Breast epithelium (tissue), 4 donors: ENCODE data around the gene AMBN. TPM values are rescaled to one million over a fixed set of nuclear protein-coding genes. Genes with fewer than 3 reads are reported as not detected.
"Not testable (repeated sequence)": the region's sequence is repeated elsewhere in the genome, so short reads cannot be mapped to it uniquely, and the experiment has no call there.

ENCODE experiments used
- DNase-seq, 2 donors: peaks; one replicate each; pipeline ENCODE4 v3.0.0-alpha.2; 2019; ENCODE audit warnings: low spot score in 2 of 2
- H3K27ac ChIP-seq, 2 donors: fragments of 200-600 bp; sonication (generic) in 1 of 2; one replicate each; pipeline ENCODE4 v1.5.1; 2016 to 2019; ENCODE audit warnings: mild to moderate bottlenecking in 1 of 2
- H3K27me3 ChIP-seq, 2 donors: fragments of 200-600 bp; sonication (generic) in 1 of 2; one replicate each; pipeline versions ENCODE4 v1.5.1 to v1.6.0; 2017 to 2019; ENCODE audit warnings: control low read depth in 1 of 2, mild to moderate bottlenecking in 1 of 2
- H3K36me3 ChIP-seq: fragments of 200-600 bp; one replicate; pipeline ENCODE4 v1.5.1; 2019
- H3K4me1 ChIP-seq, 2 donors: fragments of 200-600 bp; sonication (generic); one replicate each; pipeline ENCODE4 v1.5.1; 2016 to 2019; ENCODE audit warnings: control low read depth in 1 of 2
- H3K4me3 ChIP-seq, 3 donors: fragments of 200-600 bp; sonication (generic); 1 replicate in 2 of 3; 2 replicates in 1 of 3; pipeline ENCODE4 v1.5.1; 2016 to 2019; ENCODE audit warnings: mild to moderate bottlenecking in 3 of 3, moderate library complexity in 2 of 3
- H3K9me3 ChIP-seq, 2 donors: fragments of 200-600 bp; sonication (generic) in 1 of 2; one replicate each; pipeline ENCODE4 v1.5.1; 2016 to 2019; ENCODE audit warnings: control low read depth in 1 of 2
- POLR2A ChIP-seq: fragments of 450-650 bp; IDR thresholded peaks from one replicate; pipeline ENCODE4 v1.6.1; 2016; ENCODE audit warnings: antibody characterized with exemption, mild to moderate bottlenecking, moderate library complexity
- POLR2AphosphoS5 ChIP-seq, 3 donors: sonication (generic); formaldehyde crosslinking; IDR thresholded peaks; one replicate each; pipeline ENCODE4 v1.6.1; 2017; ENCODE audit warnings: antibody characterized with exemption in 3 of 3
- intact Hi-C: fragments of 100-400 bp; cut with DNase I; formaldehyde crosslinking; loops from one replicate; pipeline ENCODE4 v1.15.1; 2023; ENCODE audit warnings: low total_unique reads
- total RNA-seq, 3 donors: library from RNA; depleted of rRNA; stranded (reverse); fragments of >200 nt; gene quantifications; one replicate each; pipeline ENCODE4 v1.1.0, GENCODE V29; 2016
- TF ChIP-seq, protein P1 (sequence below), 3 donors: fragments of 450-650 bp; IDR thresholded peaks; one replicate each; pipeline ENCODE4 v1.5.1; 2016 to 2017; ENCODE audit warnings: antibody characterized with exemption in 3 of 3, mild to moderate bottlenecking in 3 of 3, moderate library complexity in 3 of 3

AMBN gene
- total RNA-seq, 3 donors from 2014 or later: not detected

- no peaks in the 10 kb centered on the region for H3K9me3 ChIP-seq
- no peaks in the 10 kb centered on the region for H3K36me3 ChIP-seq
- H3K4me3 ChIP-seq: no peak overlapping the region
- TF ChIP-seq, protein P1, sequence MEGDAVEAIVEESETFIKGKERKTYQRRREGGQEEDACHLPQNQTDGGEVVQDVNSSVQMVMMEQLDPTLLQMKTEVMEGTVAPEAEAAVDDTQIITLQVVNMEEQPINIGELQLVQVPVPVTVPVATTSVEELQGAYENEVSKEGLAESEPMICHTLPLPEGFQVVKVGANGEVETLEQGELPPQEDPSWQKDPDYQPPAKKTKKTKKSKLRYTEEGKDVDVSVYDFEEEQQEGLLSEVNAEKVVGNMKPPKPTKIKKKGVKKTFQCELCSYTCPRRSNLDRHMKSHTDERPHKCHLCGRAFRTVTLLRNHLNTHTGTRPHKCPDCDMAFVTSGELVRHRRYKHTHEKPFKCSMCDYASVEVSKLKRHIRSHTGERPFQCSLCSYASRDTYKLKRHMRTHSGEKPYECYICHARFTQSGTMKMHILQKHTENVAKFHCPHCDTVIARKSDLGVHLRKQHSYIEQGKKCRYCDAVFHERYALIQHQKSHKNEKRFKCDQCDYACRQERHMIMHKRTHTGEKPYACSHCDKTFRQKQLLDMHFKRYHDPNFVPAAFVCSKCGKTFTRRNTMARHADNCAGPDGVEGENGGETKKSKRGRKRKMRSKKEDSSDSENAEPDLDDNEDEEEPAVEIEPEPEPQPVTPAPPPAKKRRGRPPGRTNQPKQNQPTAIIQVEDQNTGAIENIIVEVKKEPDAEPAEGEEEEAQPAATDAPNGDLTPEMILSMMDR (IDR thresholded peaks at IDR 0.05): no peak
- TF ChIP-seq POLR2AphosphoS5 (IDR thresholded peaks at IDR 0.05) (no peak), POLR2A (no peak)
- H3K27ac ChIP-seq: no peak overlapping the region
- no peaks in the 10 kb centered on the region for H3K27me3 ChIP-seq
- no peak for DNase-seq
- intact Hi-C loops: no loop called here
- H3K4me1 ChIP-seq: no peaks in the 10 kb centered on the region
Observed at GRCh38 chr4:70637239-70637913, 45.3 kb downstream of the AMBN start.

- no peak overlapping the region for H3K27ac ChIP-seq
- no peaks in the 10 kb centered on the region for H3K36me3 ChIP-seq
- no peaks in the 10 kb centered on the region for H3K27me3 ChIP-seq
- intact Hi-C loops: no loop called here
- TF ChIP-seq, protein P1 (IDR thresholded peaks at IDR 0.05): no peak
- TF ChIP-seq POLR2A (no peak), POLR2AphosphoS5 (IDR thresholded peaks at IDR 0.05) (no peak)
- no peaks in the 10 kb centered on the region for H3K9me3 ChIP-seq
- DNase-seq: no peak
- H3K4me1 ChIP-seq: no peaks in the 10 kb centered on the region
- no peak overlapping the region for H3K4me3 ChIP-seq
Observed at GRCh38 chr4:70640192-70640591, 48.1 kb downstream of the AMBN start.

GRCh38 chr4:70650741-70651140, 58.7 kb downstream of the AMBN start:
- H3K4me3 ChIP-seq, DNase-seq, H3K4me1 ChIP-seq, H3K9me3 ChIP-seq, intact Hi-C loops, H3K27me3 ChIP-seq, H3K27ac ChIP-seq, H3K36me3 ChIP-seq: not testable (repeated sequence)

DNA sequence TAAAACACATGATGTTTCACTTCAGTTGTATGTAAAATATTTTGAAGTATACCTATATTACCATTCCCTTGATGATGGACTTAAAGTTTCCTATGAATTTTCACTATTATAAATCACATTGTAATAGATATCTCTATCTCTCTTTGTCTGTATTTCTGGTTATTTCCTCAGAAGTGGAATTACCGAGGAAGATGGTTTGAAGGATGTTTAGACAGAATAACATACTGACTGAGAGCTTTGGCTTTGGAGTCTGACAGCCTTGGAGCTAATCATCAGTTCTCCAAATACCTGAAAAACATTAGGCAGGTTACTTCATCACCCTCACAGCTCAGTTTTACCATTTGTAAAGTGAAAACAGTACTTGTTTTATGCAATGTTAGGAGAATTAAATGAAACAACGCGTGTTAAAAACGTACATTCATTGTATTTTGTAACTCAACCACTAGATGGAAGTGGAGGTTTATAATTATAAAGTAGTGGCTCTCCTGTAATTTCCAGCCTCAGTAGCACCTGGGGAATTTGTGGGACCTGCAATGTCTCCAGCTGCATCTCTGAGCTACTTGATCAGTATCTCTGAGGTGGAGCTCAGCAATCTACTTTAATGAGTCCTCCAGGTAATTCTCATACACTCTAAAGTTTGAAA, 59.9 kb downstream of the AMBN start:
- DNase-seq: no peak
- Histone ChIP-seq H3K36me3 (no peaks in the 10 kb centered on the region), H3K9me3 (no peaks in the 10 kb centered on the region), H3K27me3 (no peaks in the 10 kb centered on the region), H3K27ac (no peak overlapping the region), H3K4me3 (no peak overlapping the region), H3K4me1 (no peaks in the 10 kb centered on the region)
- no peak for TF ChIP-seq POLR2AphosphoS5 (IDR thresholded peaks at IDR 0.05)
- TF ChIP-seq POLR2A: no peak
- TF ChIP-seq, protein P1 (IDR thresholded peaks at IDR 0.05): peak in 2 of 3 donors; percentile 45 to 59
- intact Hi-C loops: no loop called here

- TF ChIP-seq, protein P1 (IDR thresholded peaks at IDR 0.05): no peak
- TF ChIP-seq POLR2AphosphoS5 (IDR thresholded peaks at IDR 0.05): no peak
- TF ChIP-seq POLR2A: no peak
- DNase-seq: no peak
- Histone ChIP-seq H3K36me3 (no peaks in the 10 kb centered on the region), H3K27me3 (no peaks in the 10 kb centered on the region), H3K4me3 (no peak overlapping the region), H3K27ac (no peak overlapping the region), H3K4me1 (no peaks in the 10 kb centered on the region), H3K9me3 (no peaks in the 10 kb centered on the region)
- intact Hi-C loops: no loop called here
Observed at GRCh38 chr4:70654605-70655011, 62.6 kb downstream of the AMBN start.

Other genes starting within 250 kb of the AMBN start
- not detected for gene SMR3A, start 231.5 kb upstream of the AMBN start, total RNA-seq
- not detected for gene SMR3B, start 209.1 kb upstream of the AMBN start, total RNA-seq
- gene OPRPN, start 194.3 kb upstream of the AMBN start, total RNA-seq: 1 to 10 TPM in 1 of 3 donors, not detected in 2; 1.0 TPM
- gene MUC7, start 120.1 kb upstream of the AMBN start, total RNA-seq: not detected
- not detected for gene AMTN, start 73.7 kb upstream of the AMBN start, total RNA-seq
- gene ENAM, start 36.5 kb downstream of the AMBN start, total RNA-seq: under 1 TPM in 1 of 3 donors, not detected in 2; 0.32 TPM
- 100 to 1,000 TPM in 2 of 3 donors, 10 to 100 TPM in 1; 10.1 to 700 (median 337) TPM for gene JCHAIN, start 74.3 kb downstream of the AMBN start, total RNA-seq
- gene UTP3, start 96.3 kb downstream of the AMBN start, total RNA-seq: 10 to 100 TPM; 18.9 to 22.0 (median 19.3) TPM
- 10 to 100 TPM; 60.0 to 95.9 (median 83.6) TPM for gene RUFY3, start 129.7 kb downstream of the AMBN start, total RNA-seq
- gene GRSF1, start 247.6 kb downstream of the AMBN start, total RNA-seq: 10 to 100 TPM; 37.0 to 56.8 (median 55.0) TPM